22Rv1 (cell line): Measurements from ENCODE around the gene COX4I1.

Source experiments
- ZFX ChIP-seq: fragments of 450-650 bp; IDR thresholded peaks from 2 replicates; pipeline ENCODE4 v1.6.1; 2017; ENCODE audit warnings: antibody characterized with exemption, borderline replicate concordance
- TF ChIP-seq, protein P1 (sequence below): fragments of 450-650 bp; IDR thresholded peaks from 2 replicates; pipeline ENCODE4 v1.5.1; 2017; ENCODE audit warnings: mild to moderate bottlenecking

DNA sequence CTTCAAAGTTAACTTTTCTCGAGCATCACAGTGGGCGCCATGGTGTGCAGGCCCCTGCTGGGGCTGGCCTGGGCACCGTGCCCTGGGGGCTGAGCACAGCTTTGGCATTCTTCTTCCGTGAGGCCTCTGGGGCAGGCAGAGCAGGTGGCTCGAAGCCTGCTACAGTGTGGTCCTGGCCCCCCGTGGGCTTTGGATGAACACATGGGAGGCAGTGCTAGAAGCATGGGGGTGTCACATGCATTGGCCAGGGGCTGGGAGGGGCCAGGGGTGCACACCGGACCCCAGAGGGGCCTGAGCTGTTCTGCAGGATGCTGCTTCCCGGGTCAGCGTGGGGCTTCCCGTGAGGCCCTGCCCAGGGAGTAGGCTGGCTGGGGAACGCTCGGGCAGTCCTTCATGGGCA is 36.5 kb upstream of the COX4I1 start:
- TF ChIP-seq, protein P1, sequence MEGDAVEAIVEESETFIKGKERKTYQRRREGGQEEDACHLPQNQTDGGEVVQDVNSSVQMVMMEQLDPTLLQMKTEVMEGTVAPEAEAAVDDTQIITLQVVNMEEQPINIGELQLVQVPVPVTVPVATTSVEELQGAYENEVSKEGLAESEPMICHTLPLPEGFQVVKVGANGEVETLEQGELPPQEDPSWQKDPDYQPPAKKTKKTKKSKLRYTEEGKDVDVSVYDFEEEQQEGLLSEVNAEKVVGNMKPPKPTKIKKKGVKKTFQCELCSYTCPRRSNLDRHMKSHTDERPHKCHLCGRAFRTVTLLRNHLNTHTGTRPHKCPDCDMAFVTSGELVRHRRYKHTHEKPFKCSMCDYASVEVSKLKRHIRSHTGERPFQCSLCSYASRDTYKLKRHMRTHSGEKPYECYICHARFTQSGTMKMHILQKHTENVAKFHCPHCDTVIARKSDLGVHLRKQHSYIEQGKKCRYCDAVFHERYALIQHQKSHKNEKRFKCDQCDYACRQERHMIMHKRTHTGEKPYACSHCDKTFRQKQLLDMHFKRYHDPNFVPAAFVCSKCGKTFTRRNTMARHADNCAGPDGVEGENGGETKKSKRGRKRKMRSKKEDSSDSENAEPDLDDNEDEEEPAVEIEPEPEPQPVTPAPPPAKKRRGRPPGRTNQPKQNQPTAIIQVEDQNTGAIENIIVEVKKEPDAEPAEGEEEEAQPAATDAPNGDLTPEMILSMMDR, result no peak
- TF ChIP-seq ZFX, result no peak
